Uterus (tissue), 4 donors: ENCODE data around the gene CDK5. TPM values are rescaled to one million over a fixed set of nuclear protein-coding genes. Genes with fewer than 3 reads are reported as not detected.

ENCODE experiments used
- DNase-seq, 2 donors: peaks; one replicate each; pipeline ENCODE4 v3.0.0-alpha.2; 2019 to 2020
- H3K27ac ChIP-seq, 2 donors: fragments of 200-600 bp; sonication (generic); 1 replicate in 1 of 2; 2 replicates in 1 of 2; pipeline ENCODE4 v1.5.1; 2016 to 2018
- H3K27me3 ChIP-seq, 2 donors: fragments of 200-600 bp; sonication (generic); one replicate each; pipeline ENCODE4 v1.5.1; 2018 to 2019; ENCODE audit warnings: control low read depth in 1 of 2
- H3K36me3 ChIP-seq, 2 donors: fragments of 200-600 bp; sonication (generic); one replicate each; pipeline ENCODE4 v1.5.1; 2019; ENCODE audit warnings: control low read depth in 1 of 2
- H3K4me1 ChIP-seq, 2 donors: fragments of 200-600 bp; sonication (generic); one replicate each; pipeline ENCODE4 v1.5.1; 2018 to 2019; ENCODE audit warnings: control low read depth in 1 of 2
- H3K4me3 ChIP-seq, 2 donors: fragments of 200-600 bp; sonication (generic); 1 replicate in 1 of 2; 2 replicates in 1 of 2; pipeline ENCODE4 v1.5.1; 2018 to 2019; ENCODE audit warnings: mild to moderate bottlenecking in 1 of 2
- H3K9me3 ChIP-seq, 2 donors: fragments of 200-600 bp; sonication (generic); one replicate each; pipeline ENCODE4 v1.5.1; 2019; ENCODE audit warnings: control low read depth in 1 of 2
- CTCF ChIP-seq, 4 experiments: fragments of 200-600 bp in 2 of 4; fragments of 450-650 bp in 2 of 4; sonication (generic) in 2 of 4; IDR thresholded peaks; one replicate each; pipeline ENCODE4 v1.5.1; 2016 to 2019; ENCODE audit warnings: antibody characterized with exemption in 4 of 4, mild to moderate bottlenecking in 2 of 4, moderate library complexity in 1 of 4
- POLR2A ChIP-seq, 2 donors: fragments of 450-650 bp; IDR thresholded peaks; one replicate each; pipeline ENCODE4 v1.6.1; 2016; ENCODE audit warnings: antibody characterized with exemption in 2 of 2, mild to moderate bottlenecking in 1 of 2, moderate library complexity in 1 of 2
- intact Hi-C: fragments of 100-400 bp; cut with DNase I; formaldehyde crosslinking; loops from one replicate; pipeline ENCODE4 v1.15.1; 2023; ENCODE audit warnings: low total_unique reads
- total RNA-seq, 4 donors: library from RNA; depleted of rRNA in 3 of 4; stranded (reverse); fragments of >200 nt in 3 of 4; gene quantifications; one replicate each; pipeline versions ENCODE4 v1.1.0 to v1.2.4, GENCODE V29; 2014 to 2023
- donor health status: DM: yes; HTN: yes; CAD: no.

CDK5 gene
- total RNA-seq, 4 donors from 2014 or later: 0.51 to 9.3 (median 2.7) TPM

GRCh38 chr7:151017370-151017952 lies 40.2 kb downstream of the CDK5 start:
- Histone ChIP-seq H3K27me3 (peaks cover 5 to 10% of the 10 kb centered on the region in 2 donors), H3K4me1 (peaks cover 0 to 18% of the 10 kb centered on the region in 2 donors), H3K36me3 (no peaks in the 10 kb centered on the region), H3K4me3 (no peak overlapping the region), H3K9me3 (no peaks in the 10 kb centered on the region), H3K27ac (no peak overlapping the region)
- intact Hi-C loops: no loop called here
- TF ChIP-seq POLR2A (IDR thresholded peaks at IDR 0.05) (no peak), CTCF (IDR thresholded peaks at IDR 0.05) (no peak)
- no peak for DNase-seq

GRCh38 chr7:151016942-151017341 lies 40.8 kb downstream of the CDK5 start:
- H3K27ac ChIP-seq: no peak overlapping the region
- H3K9me3 ChIP-seq: no peaks in the 10 kb centered on the region
- peaks cover 0 to 18% of the 10 kb centered on the region in 2 donors for H3K4me1 ChIP-seq
- no peak overlapping the region for H3K4me3 ChIP-seq
- peaks cover 5 to 10% of the 10 kb centered on the region in 2 donors for H3K27me3 ChIP-seq
- no peaks in the 10 kb centered on the region for H3K36me3 ChIP-seq
- no peak for DNase-seq
- intact Hi-C loops: no loop called here
- TF ChIP-seq POLR2A (IDR thresholded peaks at IDR 0.05) (no peak), CTCF (IDR thresholded peaks at IDR 0.05) (no peak)

DNA sequence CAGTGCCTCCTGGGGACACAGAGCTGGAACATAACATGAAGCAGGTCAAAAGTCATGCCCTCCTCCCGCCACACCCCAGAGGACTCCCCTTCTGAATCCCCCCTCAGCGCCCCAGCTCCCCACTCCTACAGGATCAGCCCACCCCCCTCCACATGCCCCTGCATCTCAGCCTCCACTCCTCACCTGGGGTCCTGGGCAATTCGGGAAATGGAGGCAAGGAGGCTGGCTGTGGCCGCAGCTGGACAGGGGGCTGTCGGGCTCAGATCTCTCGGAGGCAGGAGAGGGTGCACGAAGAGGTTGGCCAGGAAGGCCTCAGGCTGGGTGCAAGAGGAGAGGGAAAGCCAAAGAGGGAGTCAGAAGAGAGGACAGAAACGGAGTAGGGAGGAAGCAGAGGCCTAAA lies 41.2 kb downstream of the CDK5 start:
- Histone ChIP-seq H3K27ac (no peak overlapping the region), H3K36me3 (no peaks in the 10 kb centered on the region), H3K27me3 (peaks cover 5 to 10% of the 10 kb centered on the region in 2 donors), H3K4me1 (peaks cover 0 to 18% of the 10 kb centered on the region in 2 donors), H3K9me3 (no peaks in the 10 kb centered on the region), H3K4me3 (no peak overlapping the region)
- no peak for DNase-seq
- TF ChIP-seq CTCF (IDR thresholded peaks at IDR 0.05) (no peak), POLR2A (IDR thresholded peaks at IDR 0.05) (no peak)
- intact Hi-C loops: no loop called here

GRCh38 chr7:151015967-151016366 lies 41.7 kb downstream of the CDK5 start:
- no peak for DNase-seq
- H3K27me3 ChIP-seq: peaks cover 5 to 10% of the 10 kb centered on the region in 2 donors
- intact Hi-C loops: no loop called here
- H3K4me3 ChIP-seq: no peak overlapping the region
- H3K36me3 ChIP-seq: no peaks in the 10 kb centered on the region
- H3K9me3 ChIP-seq: no peaks in the 10 kb centered on the region
- H3K4me1 ChIP-seq: peaks cover 0 to 18% of the 10 kb centered on the region in 2 donors
- H3K27ac ChIP-seq: no peak overlapping the region
- TF ChIP-seq POLR2A (IDR thresholded peaks at IDR 0.05) (no peak), CTCF (IDR thresholded peaks at IDR 0.05) (no peak)

DNA sequence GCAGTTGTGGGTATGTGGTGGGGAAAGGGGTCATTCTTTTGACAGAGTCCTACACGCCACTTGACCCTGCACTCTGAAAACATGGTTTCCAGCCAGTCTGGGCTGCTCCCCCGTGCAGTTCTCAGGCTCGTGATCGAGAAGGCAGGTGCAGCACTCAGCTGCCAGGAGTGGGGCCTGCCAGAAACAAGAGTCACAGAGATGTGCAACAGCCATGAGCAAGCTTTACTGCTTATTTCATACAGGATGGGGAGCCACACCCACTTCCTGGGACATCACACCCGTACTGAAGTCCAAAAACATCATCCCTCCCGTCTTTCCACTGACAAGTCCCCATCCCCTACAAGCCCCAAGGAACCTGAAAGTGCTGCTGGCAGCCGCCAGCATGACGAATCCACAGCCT lies 42.7 kb downstream of the CDK5 start:
- no peak for TF ChIP-seq POLR2A (IDR thresholded peaks at IDR 0.05)
- no peak for TF ChIP-seq CTCF (IDR thresholded peaks at IDR 0.05)
- DNase-seq: no peak
- Histone ChIP-seq H3K36me3 (no peaks in the 10 kb centered on the region), H3K27me3 (peaks cover 5 to 10% of the 10 kb centered on the region in 2 donors), H3K9me3 (no peaks in the 10 kb centered on the region), H3K27ac (no peak overlapping the region), H3K4me3 (no peak overlapping the region), H3K4me1 (peaks cover 0 to 18% of the 10 kb centered on the region in 2 donors)
- intact Hi-C loops: no loop called here
